GM23338 (cell line): ENCODE results near the gene CTRB1. TPM values are rescaled to one million over a fixed set of nuclear protein-coding genes. Genes with fewer than 3 reads are reported as not detected.

Experiments
- ATAC-seq: fragments of 200-7000 bp; cut with Tn5 transposase; 3 replicates; pipeline ENCODE4 v1.9.1; 2020
- DNase-seq: peaks from one replicate; pipeline ENCODE4 v3.0.0-alpha.2; 2015; ENCODE audit warnings: low spot score
- H2AFZ ChIP-seq: fragments of 200-600 bp; sonication (generic); 2 replicates; pipeline ENCODE4 v1.8.0; 2016; ENCODE audit warnings: antibody characterized with exemption, mild to moderate bottlenecking, moderate library complexity
- H3F3A ChIP-seq: fragments of 200-600 bp; sonication (generic); replicated peaks from 2 replicates; pipeline ENCODE4 v1.8.0; 2017; ENCODE audit warnings: antibody characterized with exemption, mixed run types, low read depth
- H3K27ac ChIP-seq: fragments of 200-600 bp; sonication (generic); 2 replicates; pipeline ENCODE4 v1.6.1; 2016; ENCODE audit warnings: low read depth
- H3K27me3 ChIP-seq: fragments of 200-600 bp; sonication (generic); 2 replicates; pipeline ENCODE4 v1.8.0; 2016; ENCODE audit warnings: mild to moderate bottlenecking, mixed run types, moderate library complexity; ENCODE audit not compliant: insufficient read depth
- H3K36me3 ChIP-seq: fragments of 200-600 bp; sonication (generic); 2 replicates; pipeline ENCODE4 v1.8.0; 2016; ENCODE audit warnings: mild to moderate bottlenecking; ENCODE audit not compliant: insufficient read depth
- H3K4me1 ChIP-seq: fragments of 200-600 bp; sonication (generic); 2 replicates; pipeline ENCODE4 v1.8.0; 2016; ENCODE audit warnings: mild to moderate bottlenecking, moderate library complexity; ENCODE audit not compliant: insufficient read depth
- H3K4me2 ChIP-seq: fragments of 200-600 bp; sonication (generic); 2 replicates; pipeline ENCODE4 v1.7.1; 2017; ENCODE audit warnings: mixed run types
- H3K4me3 ChIP-seq: fragments of 200-600 bp; sonication (generic); 2 replicates; pipeline ENCODE4 v1.6.1; 2016; ENCODE audit warnings: mixed run types
- H3K79me2 ChIP-seq: fragments of 200-600 bp; sonication (generic); replicated peaks from 2 replicates; pipeline ENCODE4 v1.8.0; 2017; ENCODE audit warnings: mild to moderate bottlenecking; ENCODE audit not compliant: insufficient read depth
- H3K9me2 ChIP-seq: fragments of 200-600 bp; sonication (generic); 2 replicates; pipeline ENCODE4 v1.8.0; 2017; ENCODE audit not compliant: insufficient read depth
- H4K20me1 ChIP-seq: fragments of 200-600 bp; sonication (generic); replicated peaks from 2 replicates; pipeline ENCODE4 v1.8.0; 2017; ENCODE audit warnings: mild to moderate bottlenecking; ENCODE audit not compliant: insufficient read depth
- H3K27ac Mint-ChIP-seq: 2 replicates; pipeline ENCODE4 v1.8.0; 2020; ENCODE audit warnings: inconsistent platforms, mild to moderate bottlenecking, moderate library complexity, mixed read lengths
- H3K27me3 Mint-ChIP-seq: 3 replicates; pipeline ENCODE4 v1.8.0; 2022; ENCODE audit warnings: low read depth, mild to moderate bottlenecking, moderate library complexity, mixed read lengths, inconsistent platforms; ENCODE audit not compliant: insufficient read depth, poor library complexity
- H3K36me3 Mint-ChIP-seq: 3 replicates; pipeline ENCODE4 v1.8.0; 2021; ENCODE audit warnings: low read depth, mild to moderate bottlenecking, inconsistent platforms, moderate library complexity, mixed read lengths
- H3K4me1 Mint-ChIP-seq: 3 replicates; pipeline ENCODE4 v1.8.0; 2020; ENCODE audit warnings: mild to moderate bottlenecking, inconsistent platforms, mixed read lengths
- H3K4me3 Mint-ChIP-seq: 3 replicates; pipeline ENCODE4 v1.8.0; 2021; ENCODE audit warnings: moderate library complexity, mild to moderate bottlenecking, inconsistent platforms, mixed read lengths
- H3K9me3 Mint-ChIP-seq: 3 replicates; pipeline ENCODE4 v1.8.0; 2020; ENCODE audit warnings: moderate library complexity, mild to moderate bottlenecking, inconsistent platforms, mixed read lengths
- CREB1 ChIP-seq: fragments of 250-450 bp; sonication (Bioruptor Pico); IDR thresholded peaks from 2 replicates; pipeline ENCODE4 v1.5.0; 2020; ENCODE audit warnings: low read depth, mild to moderate bottlenecking, moderate library complexity
- EZH2phosphoT487 ChIP-seq: fragments of 200-600 bp; sonication (generic); IDR thresholded peaks from one replicate; pipeline ENCODE4 v1.8.1; 2018; ENCODE audit warnings: antibody characterized with exemption; ENCODE audit not compliant: unreplicated experiment
- JUNB ChIP-seq: IDR thresholded peaks from one replicate; pipeline ENCODE4 v1.6.1; 2016; ENCODE audit warnings: antibody characterized with exemption; ENCODE audit not compliant: unreplicated experiment
- NANOG ChIP-seq: IDR thresholded peaks from 2 replicates; pipeline ENCODE4 v1.6.1; 2016; ENCODE audit warnings: antibody characterized with exemption, borderline replicate concordance
- POLR2AphosphoS5 ChIP-seq: IDR thresholded peaks from 2 replicates; pipeline ENCODE4 v1.6.1; 2016; ENCODE audit warnings: antibody characterized with exemption, low read depth
- ZNF331 ChIP-seq: fragments of 250-450 bp; sonication (Bioruptor Pico); IDR thresholded peaks from 2 replicates; pipeline ENCODE4 v1.5.0; 2020; ENCODE audit warnings: low read depth, mild to moderate bottlenecking, moderate library complexity
- polyA plus RNA-seq: library from polyadenylated mRNA; unstranded; fragments of >200 nt; fragmentation: Nextera tagmentation; extraction: Ambion mirVana; gene quantifications from 2 replicates; pipeline ENCODE4 v1.2.1, GENCODE V29; 2016
- total RNA-seq: library from RNA; depleted of rRNA; stranded (reverse); fragments of >200 nt; shearing (Covaris generic); gene quantifications from 2 replicates; pipeline ENCODE4 v1.2.3, GENCODE V29; 2014
- TF ChIP-seq, protein P1 (sequence below): IDR thresholded peaks from one replicate; pipeline ENCODE4 v1.6.1; 2018; ENCODE audit warnings: antibody characterized with exemption; ENCODE audit not compliant: unreplicated experiment
- TF ChIP-seq, protein P2 (sequence below), 2 experiments: fragments of 200-600 bp in 1 of 2; sonication (generic) in 1 of 2; conservative IDR thresholded peaks; 2 replicates each; pipeline versions ENCODE4 v1.5.1 to v1.6.1; 2016 to 2017; ENCODE audit warnings: antibody characterized with exemption in 2 of 2, low read depth in 2 of 2, mild to moderate bottlenecking in 2 of 2, moderate library complexity in 1 of 2

Gene CTRB1
- total and polyA plus RNA-seq, 2 experiments from 2014 or later, result not detected

DNA sequence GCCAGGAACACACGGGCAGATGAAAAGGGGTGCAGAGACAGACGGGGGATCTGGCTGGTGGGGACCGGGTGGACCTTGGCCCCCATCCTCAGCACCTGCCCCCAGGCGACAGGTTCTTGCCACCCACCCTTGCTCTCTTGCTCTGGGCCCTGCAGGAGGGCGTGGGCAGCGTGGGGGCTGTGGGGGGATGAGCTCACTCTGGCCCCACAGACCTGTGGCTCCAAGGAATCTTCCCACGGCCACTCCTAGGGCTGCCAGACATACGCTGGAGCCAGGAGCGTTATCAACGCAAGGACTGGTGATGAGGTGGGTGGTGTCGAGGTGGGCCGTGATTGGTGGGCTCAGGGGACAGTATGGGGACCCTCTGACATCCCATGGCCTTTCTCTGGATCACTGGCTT lies 6.3 kb downstream of the CTRB1 start:
- H3F3A ChIP-seq, result peaks cover 15% of the 10 kb centered on the region; the same call in 1 of the 2 replicates
- TF ChIP-seq POLR2AphosphoS5 (peak; percentile 32; the same call in 1 of the 2 replicates), ZNF331 (CRISPR knock-in tag) (no peak)
- TF ChIP-seq, protein P1, sequence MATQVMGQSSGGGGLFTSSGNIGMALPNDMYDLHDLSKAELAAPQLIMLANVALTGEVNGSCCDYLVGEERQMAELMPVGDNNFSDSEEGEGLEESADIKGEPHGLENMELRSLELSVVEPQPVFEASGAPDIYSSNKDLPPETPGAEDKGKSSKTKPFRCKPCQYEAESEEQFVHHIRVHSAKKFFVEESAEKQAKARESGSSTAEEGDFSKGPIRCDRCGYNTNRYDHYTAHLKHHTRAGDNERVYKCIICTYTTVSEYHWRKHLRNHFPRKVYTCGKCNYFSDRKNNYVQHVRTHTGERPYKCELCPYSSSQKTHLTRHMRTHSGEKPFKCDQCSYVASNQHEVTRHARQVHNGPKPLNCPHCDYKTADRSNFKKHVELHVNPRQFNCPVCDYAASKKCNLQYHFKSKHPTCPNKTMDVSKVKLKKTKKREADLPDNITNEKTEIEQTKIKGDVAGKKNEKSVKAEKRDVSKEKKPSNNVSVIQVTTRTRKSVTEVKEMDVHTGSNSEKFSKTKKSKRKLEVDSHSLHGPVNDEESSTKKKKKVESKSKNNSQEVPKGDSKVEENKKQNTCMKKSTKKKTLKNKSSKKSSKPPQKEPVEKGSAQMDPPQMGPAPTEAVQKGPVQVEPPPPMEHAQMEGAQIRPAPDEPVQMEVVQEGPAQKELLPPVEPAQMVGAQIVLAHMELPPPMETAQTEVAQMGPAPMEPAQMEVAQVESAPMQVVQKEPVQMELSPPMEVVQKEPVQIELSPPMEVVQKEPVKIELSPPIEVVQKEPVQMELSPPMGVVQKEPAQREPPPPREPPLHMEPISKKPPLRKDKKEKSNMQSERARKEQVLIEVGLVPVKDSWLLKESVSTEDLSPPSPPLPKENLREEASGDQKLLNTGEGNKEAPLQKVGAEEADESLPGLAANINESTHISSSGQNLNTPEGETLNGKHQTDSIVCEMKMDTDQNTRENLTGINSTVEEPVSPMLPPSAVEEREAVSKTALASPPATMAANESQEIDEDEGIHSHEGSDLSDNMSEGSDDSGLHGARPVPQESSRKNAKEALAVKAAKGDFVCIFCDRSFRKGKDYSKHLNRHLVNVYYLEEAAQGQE, result no peak
- peaks cover 13% of the 10 kb centered on the region for H3K36me3 Mint-ChIP-seq
- peaks cover 13% of the 10 kb centered on the region for H3K27me3 Mint-ChIP-seq
- no peaks in the 10 kb centered on the region; the same call in 2 of the 3 replicates for H3K9me3 Mint-ChIP-seq
- ATAC-seq, result no peak; the same call in 2 of the 3 replicates
- H2AFZ ChIP-seq, result no peak overlapping the region
- H4K20me1 ChIP-seq, result 0 out of 2 replicates have a peak, but pooled peaks cover 4% of the 10 kb centered on the region
- 0 out of 2 replicates have a peak, but pooled peaks cover 3% of the 10 kb centered on the region for H3K36me3 ChIP-seq
- H3K27ac Mint-ChIP-seq, result no peak overlapping the region
- peak; percentile 2 for DNase-seq
- H3K27ac ChIP-seq, result no peak overlapping the region
- H3K4me2 ChIP-seq, result no peak overlapping the region
- no peaks in the 10 kb centered on the region for H3K9me2 ChIP-seq
- H3K4me3 Mint-ChIP-seq, result no peak overlapping the region
- H3K27me3 ChIP-seq, result no peaks in the 10 kb centered on the region
- H3K4me1 Mint-ChIP-seq, result peaks cover 5% of the 10 kb centered on the region; the same call in 2 of the 3 replicates
- H3K4me3 ChIP-seq, result no peak overlapping the region
- H3K79me2 ChIP-seq, result no peaks in the 10 kb centered on the region
- no peaks in the 10 kb centered on the region for H3K4me1 ChIP-seq

DNA sequence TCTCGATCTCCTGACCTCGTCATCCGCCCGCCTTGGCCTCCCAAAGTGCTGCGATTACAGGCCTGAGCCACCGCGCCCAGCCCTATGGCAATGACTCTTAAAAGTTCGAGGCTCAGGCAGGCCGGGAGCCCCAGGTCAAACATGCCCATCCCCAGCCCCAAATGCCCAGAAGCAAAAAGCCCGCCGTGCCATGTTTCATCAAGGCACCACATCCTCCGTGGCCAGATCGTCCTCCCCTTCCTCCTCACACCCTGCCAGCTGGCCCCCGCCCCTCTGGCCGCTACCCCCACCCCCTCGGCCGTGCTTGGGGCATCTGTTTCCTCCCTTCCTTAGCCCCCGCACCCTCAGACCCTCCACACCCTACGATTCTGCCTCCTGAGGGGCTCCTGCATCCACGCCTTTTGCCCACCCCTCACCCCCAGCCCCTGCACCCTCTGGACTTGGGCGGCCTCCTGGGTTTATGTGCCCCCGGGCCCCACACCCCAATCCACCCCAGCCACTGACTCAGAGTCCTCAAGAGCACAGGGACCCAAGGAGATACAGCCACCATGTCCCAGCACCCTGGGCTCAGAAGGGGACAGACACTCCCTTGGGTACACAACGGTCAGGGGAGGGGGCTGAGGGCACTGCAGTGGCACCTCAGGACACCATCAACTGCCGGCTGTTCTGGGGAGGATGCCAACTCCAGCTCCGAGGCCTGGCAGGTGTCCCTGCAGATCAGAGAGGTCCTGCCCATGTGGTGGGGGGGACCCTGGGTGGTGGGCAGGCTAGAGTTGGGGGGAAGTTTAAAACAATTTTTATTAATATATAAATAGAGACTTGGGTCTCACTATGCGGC lies 7.1 kb downstream of the CTRB1 start:
- Histone ChIP-seq H3K79me2 (no peaks in the 10 kb centered on the region), H3K4me1 (no peaks in the 10 kb centered on the region), H3K27ac (no peak overlapping the region), H3K27me3 (no peaks in the 10 kb centered on the region), H3K36me3 (0 out of 2 replicates have a peak, but pooled peaks cover 9% of the 10 kb centered on the region), H3K9me2 (no peaks in the 10 kb centered on the region), H2AFZ (no peak overlapping the region), H3F3A (peaks cover 15% of the 10 kb centered on the region), H3K4me3 (no peak overlapping the region), H3K4me2 (no peak overlapping the region), H4K20me1 (0 out of 2 replicates have a peak, but pooled peaks cover 9% of the 10 kb centered on the region)
- Mint-ChIP-seq H3K4me1 (peaks cover 5% of the 10 kb centered on the region; the same call in 2 of the 3 replicates), H3K27ac (peak overlapping the region; percentile 81), H3K27me3 (peaks cover 15% of the 10 kb centered on the region), H3K36me3 (peaks cover 21% of the 10 kb centered on the region), H3K4me3 (no peak overlapping the region), H3K9me3 (no peaks in the 10 kb centered on the region; the same call in 2 of the 3 replicates)
- DNase-seq (peak; percentile 4), ATAC-seq (no peak)
- TF ChIP-seq, protein P2, sequence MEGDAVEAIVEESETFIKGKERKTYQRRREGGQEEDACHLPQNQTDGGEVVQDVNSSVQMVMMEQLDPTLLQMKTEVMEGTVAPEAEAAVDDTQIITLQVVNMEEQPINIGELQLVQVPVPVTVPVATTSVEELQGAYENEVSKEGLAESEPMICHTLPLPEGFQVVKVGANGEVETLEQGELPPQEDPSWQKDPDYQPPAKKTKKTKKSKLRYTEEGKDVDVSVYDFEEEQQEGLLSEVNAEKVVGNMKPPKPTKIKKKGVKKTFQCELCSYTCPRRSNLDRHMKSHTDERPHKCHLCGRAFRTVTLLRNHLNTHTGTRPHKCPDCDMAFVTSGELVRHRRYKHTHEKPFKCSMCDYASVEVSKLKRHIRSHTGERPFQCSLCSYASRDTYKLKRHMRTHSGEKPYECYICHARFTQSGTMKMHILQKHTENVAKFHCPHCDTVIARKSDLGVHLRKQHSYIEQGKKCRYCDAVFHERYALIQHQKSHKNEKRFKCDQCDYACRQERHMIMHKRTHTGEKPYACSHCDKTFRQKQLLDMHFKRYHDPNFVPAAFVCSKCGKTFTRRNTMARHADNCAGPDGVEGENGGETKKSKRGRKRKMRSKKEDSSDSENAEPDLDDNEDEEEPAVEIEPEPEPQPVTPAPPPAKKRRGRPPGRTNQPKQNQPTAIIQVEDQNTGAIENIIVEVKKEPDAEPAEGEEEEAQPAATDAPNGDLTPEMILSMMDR (conservative IDR thresholded peaks at IDR 0.05; ENCODE audit: low read depth in 2 of 2), result no peak
- no peak for TF ChIP-seq POLR2AphosphoS5
- no peak for TF ChIP-seq JUNB
- TF ChIP-seq EZH2phosphoT487, result no peak
- TF ChIP-seq NANOG, result no peak
- no peak for TF ChIP-seq CREB1 (CRISPR knock-in tag)
- no peak for TF ChIP-seq ZNF331 (CRISPR knock-in tag)
